ENCODE results near the gene ACOX2.

Gene ACOX2

DNA sequence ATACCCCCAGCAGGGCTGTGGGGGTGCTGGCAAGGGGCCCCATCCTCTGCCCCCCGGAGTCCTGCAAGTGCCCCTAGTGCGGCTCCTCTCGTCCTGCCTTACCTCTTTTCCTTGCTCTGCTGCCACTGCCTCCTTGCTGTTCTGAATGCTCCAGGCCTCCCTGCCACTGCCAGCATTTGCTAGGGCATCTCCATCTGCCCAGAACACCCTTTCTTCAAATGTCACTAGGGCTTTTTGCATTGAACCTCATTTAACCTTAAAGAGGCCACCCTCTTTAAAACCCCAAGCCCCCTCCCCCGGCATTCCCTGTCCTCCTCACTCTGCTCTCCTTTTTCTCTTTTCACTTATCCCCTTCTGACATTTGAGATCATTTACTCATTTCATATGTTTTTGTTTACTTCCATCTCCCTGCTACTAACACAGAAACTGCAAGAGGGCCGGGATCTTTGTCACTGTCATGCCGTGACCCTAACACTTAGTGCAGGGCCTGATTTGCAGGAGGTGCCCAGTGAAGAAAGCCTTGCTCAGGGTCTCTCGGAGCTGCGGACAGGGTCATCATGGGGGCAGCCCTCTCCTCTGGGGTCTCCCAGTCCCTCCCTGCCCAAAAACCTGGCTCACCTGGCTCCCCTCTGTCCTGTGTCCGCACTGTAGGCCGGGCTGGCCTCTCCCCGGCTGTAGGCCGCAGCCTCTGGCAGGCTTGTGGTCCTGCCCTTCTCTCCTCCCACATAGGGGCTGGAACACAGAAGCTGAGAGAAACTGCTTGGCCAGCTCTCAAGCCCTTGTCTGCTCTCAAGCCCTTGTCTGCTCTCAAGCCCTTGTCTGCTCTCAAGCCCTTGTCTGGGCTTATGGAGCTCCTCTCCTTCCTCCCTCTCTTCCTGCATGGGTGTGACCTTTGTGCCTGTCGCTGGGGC, at the start of gene ACOX2:
TSS of gene ACOX2 (minus strand) at position 690 of the 911 bp plus-strand sequence. CDS start 2,084 bp downstream, outside the sequence.
- peak within 1 kb of the TSS; percentile 69 for H3K4me3 ChIP-seq
- H3K27ac ChIP-seq, result peak within 1 kb of the TSS; percentile 62 to 93
- TF ChIP-seq, protein P1, sequence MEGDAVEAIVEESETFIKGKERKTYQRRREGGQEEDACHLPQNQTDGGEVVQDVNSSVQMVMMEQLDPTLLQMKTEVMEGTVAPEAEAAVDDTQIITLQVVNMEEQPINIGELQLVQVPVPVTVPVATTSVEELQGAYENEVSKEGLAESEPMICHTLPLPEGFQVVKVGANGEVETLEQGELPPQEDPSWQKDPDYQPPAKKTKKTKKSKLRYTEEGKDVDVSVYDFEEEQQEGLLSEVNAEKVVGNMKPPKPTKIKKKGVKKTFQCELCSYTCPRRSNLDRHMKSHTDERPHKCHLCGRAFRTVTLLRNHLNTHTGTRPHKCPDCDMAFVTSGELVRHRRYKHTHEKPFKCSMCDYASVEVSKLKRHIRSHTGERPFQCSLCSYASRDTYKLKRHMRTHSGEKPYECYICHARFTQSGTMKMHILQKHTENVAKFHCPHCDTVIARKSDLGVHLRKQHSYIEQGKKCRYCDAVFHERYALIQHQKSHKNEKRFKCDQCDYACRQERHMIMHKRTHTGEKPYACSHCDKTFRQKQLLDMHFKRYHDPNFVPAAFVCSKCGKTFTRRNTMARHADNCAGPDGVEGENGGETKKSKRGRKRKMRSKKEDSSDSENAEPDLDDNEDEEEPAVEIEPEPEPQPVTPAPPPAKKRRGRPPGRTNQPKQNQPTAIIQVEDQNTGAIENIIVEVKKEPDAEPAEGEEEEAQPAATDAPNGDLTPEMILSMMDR (IDR thresholded peaks at IDR 0.05), result no peak
- DNase-seq (ENCODE audit: low spot score), result peak; percentile 82

DNA sequence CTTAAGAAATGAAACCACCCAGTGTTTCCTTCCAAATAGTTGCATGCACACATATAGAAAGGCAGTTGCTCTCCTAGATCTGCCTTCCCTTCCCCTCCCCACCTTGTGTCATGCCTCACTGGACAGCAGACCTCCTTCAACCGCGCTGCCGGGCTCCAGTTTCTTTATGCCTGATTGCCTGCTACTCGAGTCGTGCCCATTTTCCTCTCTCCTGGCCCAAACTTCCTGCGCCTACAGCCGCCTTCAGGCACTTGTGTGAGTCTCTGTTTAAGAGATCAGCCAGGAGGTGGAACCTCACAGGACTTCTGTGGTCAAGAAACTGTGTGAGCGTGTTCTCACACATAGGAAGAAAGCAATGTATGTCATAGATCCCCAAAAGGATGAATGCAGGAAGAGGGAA, 49.0 kb upstream of the ACOX2 start:
- H3K4me3 ChIP-seq, result peak overlapping the region; percentile 74
- TF ChIP-seq, protein P1 (IDR thresholded peaks at IDR 0.05), result no peak
- DNase-seq (ENCODE audit: low spot score), result no peak
- no peak overlapping the region for H3K27ac ChIP-seq

DNA sequence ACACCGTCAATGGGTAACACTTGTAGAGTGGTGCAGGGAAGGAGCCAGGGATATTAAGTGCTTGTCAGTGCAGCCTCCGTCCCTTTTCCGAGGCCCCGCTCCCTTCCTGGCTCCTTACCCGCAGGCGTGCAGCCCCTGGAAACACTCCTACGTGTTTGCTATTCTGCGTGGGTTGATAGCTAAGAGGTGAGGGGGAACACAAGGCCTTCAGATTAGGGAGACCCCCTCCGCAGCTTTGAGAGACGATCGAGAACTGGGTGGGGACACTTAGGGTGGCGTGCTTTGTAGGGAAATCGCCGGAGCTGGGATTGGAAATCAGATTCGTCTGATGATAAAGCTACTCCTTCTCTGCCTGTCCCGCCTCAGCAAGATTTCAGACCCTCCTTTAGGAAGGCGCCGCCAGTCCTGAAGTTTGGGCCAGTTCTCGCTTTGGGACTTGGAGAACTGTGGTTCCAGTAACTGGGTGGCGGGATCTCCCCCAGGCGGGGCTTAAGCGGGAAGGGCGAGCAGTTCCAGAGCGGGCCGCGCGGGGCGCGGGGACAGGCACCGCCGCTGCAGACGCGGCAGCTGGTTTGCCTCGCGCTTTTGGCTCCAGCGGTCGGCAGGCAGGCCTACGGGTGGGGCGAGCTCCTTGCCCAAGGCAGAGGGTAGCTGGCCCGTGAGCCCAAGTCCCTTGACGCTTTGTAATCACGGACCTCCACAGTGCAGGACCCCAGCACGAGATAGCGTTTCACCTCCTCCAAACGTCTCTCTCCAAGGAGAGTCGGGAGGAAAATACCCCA, 48.2 kb upstream of the ACOX2 start:
- peak overlapping the region; percentile 25 to 78 for H3K27ac ChIP-seq
- TF ChIP-seq, protein P1 (IDR thresholded peaks at IDR 0.05), result peak; percentile 84

DNA sequence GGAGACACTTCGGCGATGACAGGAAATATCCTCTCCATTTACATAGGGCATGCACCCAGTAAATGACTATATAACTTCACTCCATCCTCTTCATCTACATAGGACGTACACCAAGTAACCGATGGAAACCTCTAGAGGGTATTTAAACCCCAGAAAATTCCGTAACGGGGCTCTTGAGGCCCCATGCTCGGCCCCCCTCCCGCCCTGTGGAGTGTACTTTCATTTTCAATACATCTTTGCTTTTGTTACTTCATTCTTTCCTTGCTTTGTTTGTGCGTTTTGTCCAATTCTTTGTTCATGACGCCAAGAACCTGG, 47.7 kb upstream of the ACOX2 start:
- H3K27ac ChIP-seq, result peak overlapping the region; percentile 25 to 78
- peak overlapping the region; percentile 74 for H3K4me3 ChIP-seq
- TF ChIP-seq, protein P1 (IDR thresholded peaks at IDR 0.05), result no peak
- no peak for DNase-seq (ENCODE audit: low spot score)

More for the DNA sequence above, 48.2 kb upstream of the ACOX2 start:
- DNase-seq (ENCODE audit: low spot score), result peak; percentile 89
- H3K4me3 ChIP-seq, result peak overlapping the region; percentile 74

DNA sequence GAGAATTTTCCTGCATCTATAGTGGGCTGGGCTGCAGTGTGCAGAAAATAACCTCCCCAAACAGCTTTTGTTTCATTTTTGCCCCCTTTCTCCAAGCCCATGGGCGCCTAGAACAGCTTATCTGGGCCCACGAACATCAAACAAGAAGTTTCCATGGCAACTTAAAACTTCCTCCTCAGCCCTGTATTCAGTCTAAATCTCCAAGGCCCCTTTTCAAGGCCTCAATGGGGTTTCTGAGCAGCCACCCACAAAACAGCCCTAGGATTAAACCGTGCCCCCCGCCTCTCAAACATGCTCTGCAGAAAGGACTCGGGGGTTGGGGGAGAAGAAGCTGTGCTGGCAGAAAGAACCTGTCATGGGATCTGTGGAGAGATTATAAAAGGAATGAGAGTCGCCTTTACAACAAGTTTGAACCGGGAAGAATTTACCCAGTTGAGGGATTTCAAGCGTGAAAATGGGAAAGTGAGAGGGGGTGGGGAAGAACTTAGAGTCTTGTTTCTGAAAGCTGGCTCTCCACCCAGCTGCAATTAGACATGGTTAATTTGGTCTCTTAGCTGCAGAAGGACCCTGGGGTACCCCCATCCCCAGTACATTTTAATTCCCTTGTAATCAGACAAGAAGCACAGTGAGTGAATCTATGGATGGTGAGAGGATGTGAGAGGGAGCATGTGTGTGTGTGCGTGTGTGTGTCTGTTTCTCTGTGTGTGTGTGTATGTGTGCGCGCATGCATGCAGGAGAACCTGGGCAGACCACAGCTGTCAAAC, 44.5 kb upstream of the ACOX2 start:
- Histone ChIP-seq H3K4me3 (no peak overlapping the region), H3K27ac (no peak overlapping the region)
- TF ChIP-seq, protein P1 (IDR thresholded peaks at IDR 0.05), result no peak
- DNase-seq (ENCODE audit: low spot score), result no peak

DNA sequence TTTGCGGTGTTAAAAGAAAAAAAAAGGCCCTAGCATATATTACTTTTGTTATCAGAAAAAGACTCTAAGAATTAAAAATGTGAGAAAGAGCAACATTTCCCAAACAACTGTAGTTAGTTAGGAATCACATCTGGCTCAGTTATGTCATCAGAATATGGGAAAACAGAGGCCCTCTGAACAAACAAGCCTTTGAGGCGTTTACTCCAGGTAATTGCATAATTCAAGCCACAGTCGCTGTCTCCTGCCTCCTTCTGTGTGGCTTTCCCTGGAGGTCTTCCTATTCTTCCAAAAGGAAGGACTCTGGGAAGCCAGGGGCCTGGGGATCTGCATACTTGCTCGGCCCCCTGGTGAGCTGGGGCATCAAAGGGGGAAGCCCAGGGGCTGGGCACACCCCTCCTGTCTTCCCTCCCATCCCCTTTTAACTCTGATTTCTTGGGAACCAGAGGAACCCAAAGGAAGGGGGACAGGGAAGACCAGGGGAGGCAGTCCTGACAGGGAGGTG, 43.9 kb upstream of the ACOX2 start:
- no peak for DNase-seq (ENCODE audit: low spot score)
- TF ChIP-seq, protein P1 (IDR thresholded peaks at IDR 0.05), result no peak
- no peak overlapping the region for H3K4me3 ChIP-seq
- no peak overlapping the region for H3K27ac ChIP-seq

All from coronary artery (tissue), 2 donors.